GM18861 (cell line): Measurements from ENCODE around the gene BCAR1.
A peak's percentile ranks its signal among the peaks of the same experiment; 100 is the strongest.
"Not testable (repeated sequence)": the region's sequence is repeated elsewhere in the genome, so short reads cannot be mapped to it uniquely, and the experiment has no call there.

Experiments
- ATAC-seq: cut with Tn5 transposase; IDR thresholded peaks from one replicate; pipeline ENCODE4 v1.9.1; 2021; ENCODE audit not compliant: unreplicated experiment

The BCAR1 gene

GRCh38 chr16:75251280-75252048 is at the start of gene BCAR1:
TSS of gene BCAR1 (minus strand) at chr16:75251624. CDS start at chr16:75251482, 142 bp downstream.
- ATAC-seq = peak; percentile 74

- ATAC-seq = no peak
Measured at GRCh38 chr16:75298267-75298666, 46.8 kb upstream of the BCAR1 start.

- ATAC-seq = no peak
Measured at GRCh38 chr16:75296606-75297005, 45.2 kb upstream of the BCAR1 start.

- no peak for ATAC-seq
Measured at GRCh38 chr16:75294773-75295459, 43.5 kb upstream of the BCAR1 start.

- no peak for ATAC-seq
Measured at GRCh38 chr16:75293772-75294171, 42.3 kb upstream of the BCAR1 start.

GRCh38 chr16:75293173-75293572 is 41.7 kb upstream of the BCAR1 start:
- no peak for ATAC-seq

GRCh38 chr16:75292691-75293090 is 41.3 kb upstream of the BCAR1 start:
- ATAC-seq = no peak

- no peak for ATAC-seq
Measured at GRCh38 chr16:75289189-75289588, 37.8 kb upstream of the BCAR1 start.

- ATAC-seq = no peak
Measured at GRCh38 chr16:75288596-75289120, 37.2 kb upstream of the BCAR1 start.

GRCh38 chr16:75288181-75288580 is 36.8 kb upstream of the BCAR1 start:
- ATAC-seq = no peak

GRCh38 chr16:75287708-75288107 is 36.3 kb upstream of the BCAR1 start:
- no peak for ATAC-seq

GRCh38 chr16:75286389-75286788 is 35.0 kb upstream of the BCAR1 start:
- no peak for ATAC-seq

- no peak for ATAC-seq
Measured at GRCh38 chr16:75282466-75283281, 31.2 kb upstream of the BCAR1 start.

GRCh38 chr16:75281826-75282225 is 30.4 kb upstream of the BCAR1 start:
- no peak for ATAC-seq

- ATAC-seq = not testable (repeated sequence)
Measured at GRCh38 chr16:75281009-75281408, 29.6 kb upstream of the BCAR1 start.

GRCh38 chr16:75280331-75280804 is 28.9 kb upstream of the BCAR1 start:
- ATAC-seq = no peak

GRCh38 chr16:75279305-75279704 is 27.9 kb upstream of the BCAR1 start:
- no peak for ATAC-seq

GRCh38 chr16:75273054-75273925 is 21.9 kb upstream of the BCAR1 start:
- ATAC-seq = no peak

GRCh38 chr16:75272629-75273028 is 21.2 kb upstream of the BCAR1 start:
- not testable (repeated sequence) for ATAC-seq

GRCh38 chr16:75272097-75272551 is 20.7 kb upstream of the BCAR1 start:
- ATAC-seq = no peak
